Activated naive CD8-positive, alpha-beta T cell treated with anti-CD3 and anti-CD28 coated beads, Interleukin-2, amount 50 U/mL, for 24 hours (primary cell): ENCODE measurements around the gene UCK1.

Experiments used
- ATAC-seq: fragments of 150-1000 bp; cut with Tn5 transposase; one replicate; pipeline ENCODE4 v1.10.0; 2021
- DNase-seq: peaks from one replicate; pipeline ENCODE4 v3.0.0; 2021
- H3K27ac Mint-ChIP-seq: one replicate; pipeline ENCODE4 v1.8.0; 2021; ENCODE audit warnings: mild to moderate bottlenecking, mixed read lengths
- H3K27me3 Mint-ChIP-seq: one replicate; pipeline ENCODE4 v1.8.0; 2021; ENCODE audit warnings: mixed read lengths
- H3K36me3 Mint-ChIP-seq: one replicate; pipeline ENCODE4 v1.8.0; 2021; ENCODE audit warnings: low read depth, mixed read lengths
- H3K4me1 Mint-ChIP-seq: one replicate; pipeline ENCODE4 v1.8.0; 2021; ENCODE audit warnings: mixed read lengths
- H3K4me3 Mint-ChIP-seq: one replicate; pipeline ENCODE4 v1.8.0; 2021; ENCODE audit warnings: mild to moderate bottlenecking, moderate library complexity, mixed read lengths
- H3K9me3 Mint-ChIP-seq: one replicate; pipeline ENCODE4 v1.8.0; 2021; ENCODE audit warnings: mixed read lengths

UCK1 gene

GRCh38 chr9:131500939-131501541 is 30.0 kb downstream of the UCK1 start:
- ATAC-seq (peak; percentile 61), DNase-seq (peak; percentile 67)
- no peaks in the 10 kb centered on the region for H3K27me3 Mint-ChIP-seq
- peak overlapping the region; percentile 73 for H3K4me3 Mint-ChIP-seq
- peaks cover 61% of the 10 kb centered on the region for H3K4me1 Mint-ChIP-seq
- peaks cover 14% of the 10 kb centered on the region for H3K36me3 Mint-ChIP-seq
- peak overlapping the region; percentile 89 for H3K27ac Mint-ChIP-seq
- no peaks in the 10 kb centered on the region for H3K9me3 Mint-ChIP-seq

- peaks cover 15% of the 10 kb centered on the region for H3K36me3 Mint-ChIP-seq
- ATAC-seq (peak; percentile 60), DNase-seq (peak; percentile 58)
- H3K27ac Mint-ChIP-seq: peak overlapping the region; percentile 89
- peak overlapping the region; percentile 73 for H3K4me3 Mint-ChIP-seq
- H3K27me3 Mint-ChIP-seq: no peaks in the 10 kb centered on the region
- H3K4me1 Mint-ChIP-seq: peaks cover 60% of the 10 kb centered on the region
- H3K9me3 Mint-ChIP-seq: no peaks in the 10 kb centered on the region
These were observed 30.7 kb downstream of the UCK1 start for GRCh38 chr9:131500377-131500776.

- no peak overlapping the region for H3K4me3 Mint-ChIP-seq
- ATAC-seq: no peak
- no peaks in the 10 kb centered on the region for H3K27me3 Mint-ChIP-seq
- peak overlapping the region; percentile 54 for H3K27ac Mint-ChIP-seq
- DNase-seq: no peak
- H3K36me3 Mint-ChIP-seq: peaks cover 20% of the 10 kb centered on the region
- no peaks in the 10 kb centered on the region for H3K9me3 Mint-ChIP-seq
- H3K4me1 Mint-ChIP-seq: peaks cover 51% of the 10 kb centered on the region
These were observed 31.8 kb downstream of the UCK1 start for GRCh38 chr9:131499254-131499767.

- DNase-seq: no peak
- H3K4me1 Mint-ChIP-seq: peaks cover 32% of the 10 kb centered on the region
- no peak overlapping the region for H3K4me3 Mint-ChIP-seq
- no peak for ATAC-seq
- no peaks in the 10 kb centered on the region for H3K27me3 Mint-ChIP-seq
- no peak overlapping the region for H3K27ac Mint-ChIP-seq
- H3K9me3 Mint-ChIP-seq: no peaks in the 10 kb centered on the region
- peaks cover 36% of the 10 kb centered on the region for H3K36me3 Mint-ChIP-seq
These were observed 34.1 kb downstream of the UCK1 start for GRCh38 chr9:131496844-131497405.

GRCh38 chr9:131495785-131496184 is 35.3 kb downstream of the UCK1 start:
- H3K27ac Mint-ChIP-seq: no peak overlapping the region
- H3K4me1 Mint-ChIP-seq: peaks cover 20% of the 10 kb centered on the region

GRCh38 chr9:131494296-131494870 is 36.7 kb downstream of the UCK1 start:
- DNase-seq: no peak
- Mint-ChIP-seq H3K27me3 (no peaks in the 10 kb centered on the region), H3K4me1 (peaks cover 6% of the 10 kb centered on the region), H3K9me3 (no peaks in the 10 kb centered on the region), H3K4me3 (no peak overlapping the region), H3K27ac (no peak overlapping the region), H3K36me3 (peaks cover 47% of the 10 kb centered on the region)
- ATAC-seq: no peak

More at GRCh38 chr9:131495785-131496184, 35.3 kb downstream of the UCK1 start:
- Mint-ChIP-seq H3K4me3 (no peak overlapping the region), H3K36me3 (peaks cover 36% of the 10 kb centered on the region), H3K27me3 (no peaks in the 10 kb centered on the region), H3K9me3 (no peaks in the 10 kb centered on the region)
- no peak for DNase-seq
- ATAC-seq: no peak

- DNase-seq: no peak
- no peak overlapping the region for H3K4me3 Mint-ChIP-seq
- peaks cover 61% of the 10 kb centered on the region for H3K36me3 Mint-ChIP-seq
- no peak overlapping the region for H3K27ac Mint-ChIP-seq
- H3K4me1 Mint-ChIP-seq: no peaks in the 10 kb centered on the region
- H3K27me3 Mint-ChIP-seq: no peaks in the 10 kb centered on the region
- no peaks in the 10 kb centered on the region for H3K9me3 Mint-ChIP-seq
- no peak for ATAC-seq
These were observed 39.0 kb downstream of the UCK1 start for GRCh38 chr9:131492070-131492469.

- Mint-ChIP-seq H3K27ac (no peak overlapping the region), H3K27me3 (no peaks in the 10 kb centered on the region), H3K9me3 (no peaks in the 10 kb centered on the region), H3K4me3 (no peak overlapping the region), H3K4me1 (no peaks in the 10 kb centered on the region), H3K36me3 (peaks cover 63% of the 10 kb centered on the region)
- no peak for ATAC-seq
- DNase-seq: no peak
These were observed 39.9 kb downstream of the UCK1 start for GRCh38 chr9:131491001-131491710.

GRCh38 chr9:131490514-131490913 is 40.5 kb downstream of the UCK1 start:
- Mint-ChIP-seq H3K36me3 (peaks cover 63% of the 10 kb centered on the region), H3K27ac (no peak overlapping the region), H3K4me3 (no peak overlapping the region), H3K4me1 (no peaks in the 10 kb centered on the region), H3K27me3 (no peaks in the 10 kb centered on the region), H3K9me3 (no peaks in the 10 kb centered on the region)
- ATAC-seq (no peak), DNase-seq (no peak)

GRCh38 chr9:131487621-131488031 is 43.4 kb downstream of the UCK1 start:
- H3K36me3 Mint-ChIP-seq: peaks cover 52% of the 10 kb centered on the region
- no peak overlapping the region for H3K4me3 Mint-ChIP-seq
- H3K27ac Mint-ChIP-seq: no peak overlapping the region
- ATAC-seq (peak; percentile 12), DNase-seq (no peak)
- no peaks in the 10 kb centered on the region for H3K27me3 Mint-ChIP-seq
- no peaks in the 10 kb centered on the region for H3K9me3 Mint-ChIP-seq
- H3K4me1 Mint-ChIP-seq: no peaks in the 10 kb centered on the region

GRCh38 chr9:131487001-131487400 is 44.1 kb downstream of the UCK1 start:
- no peaks in the 10 kb centered on the region for H3K4me1 Mint-ChIP-seq
- H3K9me3 Mint-ChIP-seq: no peaks in the 10 kb centered on the region
- H3K36me3 Mint-ChIP-seq: peaks cover 56% of the 10 kb centered on the region
- H3K27me3 Mint-ChIP-seq: no peaks in the 10 kb centered on the region
- H3K4me3 Mint-ChIP-seq: no peak overlapping the region
- DNase-seq: no peak
- ATAC-seq: no peak
- H3K27ac Mint-ChIP-seq: no peak overlapping the region

GRCh38 chr9:131485728-131486422 is 45.2 kb downstream of the UCK1 start:
- DNase-seq: no peak
- Mint-ChIP-seq H3K27me3 (no peaks in the 10 kb centered on the region), H3K4me3 (no peak overlapping the region), H3K4me1 (no peaks in the 10 kb centered on the region), H3K36me3 (peaks cover 52% of the 10 kb centered on the region), H3K9me3 (no peaks in the 10 kb centered on the region), H3K27ac (peak overlapping the region; percentile 57)
- ATAC-seq: no peak

GRCh38 chr9:131485206-131485605 is 45.9 kb downstream of the UCK1 start:
- DNase-seq (no peak), ATAC-seq (no peak)
- no peaks in the 10 kb centered on the region for H3K4me1 Mint-ChIP-seq
- peaks cover 51% of the 10 kb centered on the region for H3K36me3 Mint-ChIP-seq
- no peaks in the 10 kb centered on the region for H3K27me3 Mint-ChIP-seq
- no peaks in the 10 kb centered on the region for H3K9me3 Mint-ChIP-seq
- no peak overlapping the region for H3K27ac Mint-ChIP-seq
- no peak overlapping the region for H3K4me3 Mint-ChIP-seq

GRCh38 chr9:131484560-131485185 is 46.4 kb downstream of the UCK1 start:
- Mint-ChIP-seq H3K9me3 (no peaks in the 10 kb centered on the region), H3K27me3 (no peaks in the 10 kb centered on the region), H3K27ac (no peak overlapping the region), H3K4me1 (no peaks in the 10 kb centered on the region), H3K36me3 (peaks cover 50% of the 10 kb centered on the region), H3K4me3 (no peak overlapping the region)
- ATAC-seq (no peak), DNase-seq (no peak)
